Islet precursor cell (in vitro differentiated cells): ENCODE measurements around the gene ZCCHC13.
"Not testable (repeated sequence)": the region's sequence is repeated elsewhere in the genome, so short reads cannot be mapped to it uniquely, and the experiment has no call there.

ENCODE experiments used
- DNase-seq: peaks from one replicate; pipeline ENCODE4 v3.0.0-alpha.2; 2018

The ZCCHC13 gene

DNA sequence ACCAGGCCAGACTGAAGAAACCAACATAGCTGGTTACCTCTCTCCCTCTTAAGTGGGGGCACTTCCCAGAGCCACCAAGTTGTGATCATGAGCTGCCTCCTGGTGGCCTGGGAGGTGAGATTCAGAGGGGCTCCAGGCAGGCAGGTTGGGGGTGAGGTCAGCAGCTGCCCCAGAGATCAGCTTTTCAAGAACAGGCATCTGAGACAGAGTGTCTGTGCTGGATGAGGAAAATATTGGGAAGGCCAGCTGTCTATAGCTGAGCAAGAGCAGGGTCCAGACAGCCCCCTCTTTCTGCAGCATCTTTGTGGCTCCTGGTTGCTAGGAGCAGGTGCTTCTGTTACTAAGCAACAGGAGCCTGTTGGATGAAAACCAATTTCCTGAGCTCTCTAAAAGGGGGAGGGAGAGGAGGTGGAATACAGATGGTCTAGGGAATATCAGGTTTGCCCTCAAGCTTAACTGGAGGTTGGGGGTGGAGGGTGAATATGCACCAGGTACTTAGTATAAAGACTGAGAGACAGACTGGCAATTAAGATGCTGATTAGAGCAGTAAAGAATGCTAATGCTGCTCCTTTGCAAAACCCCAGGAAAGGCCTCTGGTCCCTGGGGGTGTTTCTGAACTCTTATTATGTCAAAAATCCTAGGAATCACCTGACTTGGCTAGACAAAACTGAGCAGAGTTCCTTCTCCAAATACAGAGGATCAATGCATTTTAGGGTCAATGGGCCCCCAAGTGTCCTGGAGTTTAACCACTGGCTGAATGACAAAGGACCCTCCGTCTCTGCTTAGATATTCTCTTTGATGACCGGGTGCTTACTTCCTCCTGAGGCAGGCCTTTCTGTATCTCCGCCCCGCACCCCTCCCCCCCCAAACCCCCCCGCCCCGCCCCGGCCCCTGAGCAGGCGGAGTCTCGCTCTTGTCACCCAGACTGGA is 21.4 kb downstream of the ZCCHC13 start:
- peak; percentile 86 for DNase-seq

GRCh38 chrX:74338852-74339251 is 34.9 kb downstream of the ZCCHC13 start:
- DNase-seq, result no peak

DNA sequence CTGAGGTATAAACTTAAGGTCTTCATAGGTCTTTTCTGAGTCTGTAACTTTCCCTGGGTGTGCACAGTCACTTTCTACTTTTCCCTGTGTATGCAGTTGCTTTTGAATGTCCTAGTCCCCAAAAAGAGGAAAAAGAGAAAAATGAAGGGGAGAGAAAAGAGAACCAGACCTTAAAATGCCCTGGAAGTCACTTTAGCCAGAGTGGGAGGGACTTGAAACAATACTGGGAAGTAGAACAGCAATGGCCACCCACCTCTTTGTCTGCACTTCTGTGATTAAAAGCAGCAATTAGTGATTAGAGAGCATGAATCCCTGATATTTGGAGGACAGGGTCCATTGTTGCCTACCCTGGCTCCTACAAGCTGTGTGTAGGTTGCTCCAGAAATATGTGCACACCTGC is 36.1 kb downstream of the ZCCHC13 start:
- no peak for DNase-seq

- not testable (repeated sequence) for DNase-seq
Observed at GRCh38 chrX:74342211-74342610, 38.2 kb downstream of the ZCCHC13 start.

DNA sequence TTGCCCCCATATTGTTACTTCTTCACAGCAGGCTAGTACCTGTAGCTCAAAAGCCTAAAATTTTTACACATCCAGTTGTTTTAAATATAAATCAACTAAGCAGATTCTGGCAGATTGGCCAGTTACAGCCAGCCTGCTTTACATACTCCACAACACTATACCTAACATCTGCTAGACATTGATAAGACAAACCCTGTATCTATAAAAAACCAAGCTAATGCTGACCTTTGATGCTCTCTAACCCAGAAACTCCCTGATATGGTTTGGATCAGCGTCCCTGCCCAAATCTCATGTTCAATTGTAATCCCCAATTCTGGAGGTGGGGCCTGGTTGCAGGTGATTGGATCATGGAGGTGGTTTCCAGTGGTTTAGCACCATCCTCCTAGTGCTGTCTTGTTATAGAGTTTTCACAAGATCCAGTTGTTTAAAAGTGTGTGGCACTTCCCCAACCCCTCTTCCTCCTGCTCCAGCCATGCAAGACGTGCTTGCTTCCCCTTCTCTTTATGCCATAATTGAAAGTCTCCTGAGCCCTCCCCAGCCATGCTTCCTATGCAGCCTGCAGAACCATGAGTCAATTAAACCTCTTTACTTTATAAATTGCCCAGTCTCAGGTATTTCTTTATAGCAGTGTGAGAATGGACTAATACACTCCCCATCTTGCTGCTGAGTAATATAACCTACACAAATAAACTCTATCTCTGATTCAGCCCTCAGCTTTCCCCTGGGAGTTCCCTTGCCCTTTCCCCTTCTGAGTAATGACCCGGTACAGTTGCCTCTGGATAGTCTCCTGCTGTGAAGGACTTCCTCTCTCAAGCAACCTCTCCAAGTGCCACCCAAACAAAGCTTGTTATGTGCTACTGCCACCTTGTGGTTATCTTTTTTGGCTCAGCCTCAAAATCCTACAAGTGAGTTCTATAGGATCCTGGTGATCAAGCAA is 39.6 kb downstream of the ZCCHC13 start:
- DNase-seq, result peak; percentile 88

GRCh38 chrX:74344280-74344622 is 40.3 kb downstream of the ZCCHC13 start:
- no peak for DNase-seq

- DNase-seq, result no peak
Observed at GRCh38 chrX:74346088-74346487, 42.1 kb downstream of the ZCCHC13 start.

DNA sequence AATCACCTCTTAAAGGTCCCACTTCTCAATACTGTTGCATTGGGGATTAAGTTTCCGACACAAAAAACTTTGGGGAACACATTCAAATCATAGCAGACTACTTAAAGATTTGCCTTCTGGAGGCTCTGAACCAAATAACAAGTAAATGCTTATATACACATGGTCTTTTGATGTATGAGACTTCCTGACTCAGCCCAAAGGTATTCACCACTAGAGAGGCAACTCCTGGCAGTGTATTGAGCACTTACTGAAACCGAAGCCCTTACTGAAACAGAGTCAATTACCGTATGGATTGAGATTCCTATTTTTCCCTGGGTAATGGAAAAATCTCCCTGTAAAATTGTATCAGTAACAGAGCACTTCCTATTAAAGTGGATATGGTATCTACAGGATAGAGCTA is 45.4 kb downstream of the ZCCHC13 start:
- DNase-seq, result peak; percentile 53

- no peak for DNase-seq
Observed at GRCh38 chrX:74351760-74352159, 47.8 kb downstream of the ZCCHC13 start.

DNA sequence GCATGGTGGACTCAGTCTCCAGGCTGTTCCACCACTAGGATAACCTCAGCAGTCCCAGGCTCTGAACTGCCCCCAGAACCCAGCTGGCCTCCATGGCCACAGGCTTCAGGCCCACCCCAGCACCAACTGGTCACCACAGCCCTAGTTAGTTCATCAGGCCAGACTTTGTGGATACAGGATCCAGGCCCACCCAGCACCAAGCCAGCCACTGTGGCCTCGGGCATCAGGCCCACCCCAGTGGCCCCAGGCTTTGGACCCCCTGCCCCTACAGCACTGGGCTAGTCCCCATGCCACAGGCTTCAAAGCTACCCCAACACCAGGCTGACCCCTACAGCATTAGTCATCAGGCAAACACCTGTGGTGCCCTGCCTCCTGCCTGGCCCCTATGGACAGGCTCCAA is 50.0 kb downstream of the ZCCHC13 start:
- no peak for DNase-seq
